ENCODE measurements around the gene SLC16A12. TPM values are rescaled to one million over a fixed set of nuclear protein-coding genes. Genes with fewer than 3 reads are reported as not detected.

SLC16A12 gene
- total RNA-seq, 1 donor from 2014 or later = 0.21 TPM

GRCh38 chr10:89566095-89566950 is 30.9 kb upstream of the SLC16A12 start:
- Mint-ChIP-seq H3K4me3 (ENCODE audit: unreplicated experiment) (no peak overlapping the region), H3K27me3 (ENCODE audit: unreplicated experiment) (no peaks in the 10 kb centered on the region), H3K4me1 (ENCODE audit: unreplicated experiment) (no peaks in the 10 kb centered on the region), H3K9me3 (ENCODE audit: unreplicated experiment) (no peaks in the 10 kb centered on the region), H3K36me3 (ENCODE audit: low read depth, unreplicated experiment) (no peaks in the 10 kb centered on the region), H3K27ac (ENCODE audit: unreplicated experiment) (no peak overlapping the region)
- no peak for TF ChIP-seq CTCF (IDR thresholded peaks at IDR 0.05; ENCODE audit: unreplicated experiment)
- DNase-seq (ENCODE audit: low spot score) = no peak

- no peaks in the 10 kb centered on the region for H3K36me3 Mint-ChIP-seq (ENCODE audit: low read depth, unreplicated experiment)
- H3K27ac Mint-ChIP-seq (ENCODE audit: unreplicated experiment) = no peak overlapping the region
- no peaks in the 10 kb centered on the region for H3K27me3 Mint-ChIP-seq (ENCODE audit: unreplicated experiment)
- no peaks in the 10 kb centered on the region for H3K9me3 Mint-ChIP-seq (ENCODE audit: unreplicated experiment)
- DNase-seq (ENCODE audit: low spot score) = no peak
- TF ChIP-seq CTCF (IDR thresholded peaks at IDR 0.05; ENCODE audit: unreplicated experiment) = no peak
- H3K4me3 Mint-ChIP-seq (ENCODE audit: unreplicated experiment) = no peak overlapping the region
- H3K4me1 Mint-ChIP-seq (ENCODE audit: unreplicated experiment) = no peaks in the 10 kb centered on the region
Observed at GRCh38 chr10:89565180-89565579, 29.8 kb upstream of the SLC16A12 start.

GRCh38 chr10:89563861-89564478 is 28.6 kb upstream of the SLC16A12 start:
- Mint-ChIP-seq H3K36me3 (ENCODE audit: low read depth, unreplicated experiment) (no peaks in the 10 kb centered on the region), H3K27ac (ENCODE audit: unreplicated experiment) (no peak overlapping the region), H3K4me1 (ENCODE audit: unreplicated experiment) (no peaks in the 10 kb centered on the region), H3K9me3 (ENCODE audit: unreplicated experiment) (no peaks in the 10 kb centered on the region), H3K27me3 (ENCODE audit: unreplicated experiment) (no peaks in the 10 kb centered on the region), H3K4me3 (ENCODE audit: unreplicated experiment) (no peak overlapping the region)
- peak; percentile 18 for DNase-seq (ENCODE audit: low spot score)
- TF ChIP-seq CTCF (IDR thresholded peaks at IDR 0.05; ENCODE audit: unreplicated experiment) = peak; percentile 73

- Mint-ChIP-seq H3K36me3 (ENCODE audit: low read depth, unreplicated experiment) (no peaks in the 10 kb centered on the region), H3K4me3 (ENCODE audit: unreplicated experiment) (no peak overlapping the region), H3K27ac (ENCODE audit: unreplicated experiment) (no peak overlapping the region), H3K27me3 (ENCODE audit: unreplicated experiment) (peaks cover 1% of the 10 kb centered on the region), H3K9me3 (ENCODE audit: unreplicated experiment) (no peaks in the 10 kb centered on the region), H3K4me1 (ENCODE audit: unreplicated experiment) (no peaks in the 10 kb centered on the region)
- DNase-seq (ENCODE audit: low spot score) = no peak
- TF ChIP-seq CTCF (IDR thresholded peaks at IDR 0.05; ENCODE audit: unreplicated experiment) = no peak
Observed at GRCh38 chr10:89563311-89563710, 27.9 kb upstream of the SLC16A12 start.

- H3K36me3 Mint-ChIP-seq (ENCODE audit: low read depth, unreplicated experiment) = peaks cover 3% of the 10 kb centered on the region
Observed at GRCh38 chr10:89556600-89556999, 21.2 kb upstream of the SLC16A12 start.

More at GRCh38 chr10:89556600-89556999, 21.2 kb upstream of the SLC16A12 start:
- peaks cover 6% of the 10 kb centered on the region for H3K27me3 Mint-ChIP-seq (ENCODE audit: unreplicated experiment)
- no peaks in the 10 kb centered on the region for H3K4me1 Mint-ChIP-seq (ENCODE audit: unreplicated experiment)
- DNase-seq (ENCODE audit: low spot score) = no peak
- TF ChIP-seq CTCF (IDR thresholded peaks at IDR 0.05; ENCODE audit: unreplicated experiment) = no peak
- no peaks in the 10 kb centered on the region for H3K9me3 Mint-ChIP-seq (ENCODE audit: unreplicated experiment)
- H3K4me3 Mint-ChIP-seq (ENCODE audit: unreplicated experiment) = no peak overlapping the region
- no peak overlapping the region for H3K27ac Mint-ChIP-seq (ENCODE audit: unreplicated experiment)
